ENCODE results near the gene NEGR1.

The NEGR1 gene

DNA sequence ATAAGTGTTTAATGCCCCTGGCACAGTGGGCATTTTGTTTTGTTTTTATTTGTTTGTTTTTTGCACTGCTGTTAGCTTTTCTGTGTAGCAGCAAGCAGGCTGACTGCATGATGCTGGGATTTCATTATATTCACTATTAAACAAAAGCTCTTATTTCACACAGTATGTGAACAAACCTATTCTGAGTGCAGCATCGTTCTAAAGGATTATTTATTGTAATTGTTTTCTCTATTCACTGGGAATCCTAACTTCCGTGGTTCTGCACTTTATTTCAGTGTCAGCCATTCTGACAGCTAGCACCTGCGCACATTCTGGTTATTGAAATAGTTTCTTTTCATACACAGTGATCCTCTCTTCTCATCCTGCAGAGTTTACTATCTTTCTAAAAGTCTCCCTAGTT, 595.0 kb downstream of the NEGR1 start:
- no peak for DNase-seq (ENCODE audit: low read depth)

DNA sequence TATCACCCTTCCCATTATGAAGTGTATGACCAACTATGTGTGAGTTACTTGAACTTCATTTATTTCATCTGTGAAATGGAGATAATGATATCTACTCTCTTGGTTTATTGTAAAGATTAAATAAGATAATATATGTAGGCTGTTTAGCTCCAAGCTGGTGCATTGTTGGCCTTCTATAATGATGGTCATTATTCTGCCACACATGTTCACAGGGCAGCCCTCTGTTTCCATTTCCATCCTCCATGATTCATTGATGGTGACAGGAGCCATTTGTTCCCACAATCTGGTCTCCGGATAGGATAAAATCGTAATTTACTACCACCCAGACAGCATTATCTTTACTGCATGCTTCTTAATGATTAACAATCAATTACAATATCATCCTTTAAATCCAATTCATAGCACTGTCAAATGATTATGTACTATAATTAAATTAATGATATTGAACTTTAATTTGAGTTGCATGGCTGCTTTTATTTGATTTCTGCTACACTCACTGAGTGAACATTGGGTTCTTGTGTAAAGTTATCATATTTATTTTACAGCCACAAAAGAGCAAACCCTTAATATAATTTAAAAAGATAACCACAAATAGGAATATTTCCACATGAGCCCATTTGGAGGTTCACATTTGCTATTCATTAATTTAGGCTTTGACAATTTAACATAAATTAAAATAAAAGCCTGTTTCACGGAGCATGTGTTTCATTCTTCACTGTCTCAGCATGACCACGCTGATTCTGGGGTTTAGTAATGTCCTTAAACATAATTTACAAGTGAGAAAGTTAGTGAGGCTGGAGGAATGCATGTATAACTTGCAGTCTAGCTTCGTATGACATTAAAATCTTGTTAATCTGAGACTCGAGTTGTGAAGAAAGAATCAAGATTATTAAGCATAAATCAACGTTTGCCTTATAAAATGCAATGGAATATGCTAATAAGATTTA, 605.1 kb downstream of the NEGR1 start:
- DNase-seq (ENCODE audit: low read depth): no peak

DNA sequence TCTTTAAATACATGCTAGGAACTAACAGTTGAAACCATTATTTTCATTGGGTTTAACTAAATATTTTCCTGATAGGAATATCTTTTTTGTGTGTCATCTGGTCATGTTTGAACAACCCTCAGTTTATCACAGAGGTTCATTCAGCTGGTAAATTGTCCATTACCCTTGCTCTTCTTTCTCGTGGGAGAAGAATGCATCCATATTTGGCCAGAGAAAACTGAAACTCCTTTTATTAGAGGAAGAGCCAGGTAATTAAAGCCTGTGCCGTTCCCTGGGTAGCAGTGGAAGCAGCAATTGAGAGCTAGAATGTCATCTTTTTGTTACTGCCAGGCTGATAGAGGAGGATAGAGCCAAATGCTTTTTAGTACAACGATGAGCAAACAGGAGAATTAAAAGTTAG, 614.3 kb downstream of the NEGR1 start:
- no peak for DNase-seq (ENCODE audit: low read depth)

DNA sequence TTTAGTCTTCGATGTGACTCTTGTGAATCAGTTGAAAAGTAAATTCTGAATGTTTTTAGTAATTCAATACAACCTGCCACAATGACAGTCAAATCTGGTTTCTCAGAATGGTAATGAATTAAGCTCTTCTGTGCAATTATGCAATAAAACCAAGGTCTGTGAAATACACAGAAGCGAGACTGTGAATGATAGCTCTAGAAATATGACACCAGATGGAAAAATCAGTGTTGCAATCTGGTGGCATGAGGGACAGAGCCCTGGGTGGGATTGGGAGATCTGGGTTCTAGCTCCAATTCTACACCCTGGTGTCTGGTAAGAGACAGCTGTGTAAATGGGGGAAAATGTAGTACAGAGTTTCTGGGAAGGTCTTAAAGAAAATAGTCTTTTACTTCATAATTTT, 615.1 kb downstream of the NEGR1 start:
- no peak for DNase-seq (ENCODE audit: low read depth)

DNA sequence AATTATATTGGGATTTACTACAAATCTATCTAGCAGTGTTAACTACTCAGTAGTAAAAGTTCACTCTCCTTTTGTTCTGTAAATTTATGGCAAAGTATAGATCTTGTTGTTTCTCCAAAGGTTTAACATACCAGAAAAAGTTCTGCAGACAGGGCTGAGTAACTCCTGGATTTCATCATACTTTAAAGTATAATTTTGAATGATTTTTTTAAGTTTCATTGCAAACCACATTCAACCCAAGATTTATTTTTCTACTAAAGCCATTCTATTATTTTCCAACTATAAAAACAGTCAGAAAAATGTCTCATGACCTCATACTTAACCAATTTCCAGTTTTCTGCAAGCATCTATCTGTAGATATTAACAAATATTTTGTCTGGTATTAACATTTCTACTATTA, 615.7 kb downstream of the NEGR1 start:
- no peak for DNase-seq (ENCODE audit: low read depth)

DNA sequence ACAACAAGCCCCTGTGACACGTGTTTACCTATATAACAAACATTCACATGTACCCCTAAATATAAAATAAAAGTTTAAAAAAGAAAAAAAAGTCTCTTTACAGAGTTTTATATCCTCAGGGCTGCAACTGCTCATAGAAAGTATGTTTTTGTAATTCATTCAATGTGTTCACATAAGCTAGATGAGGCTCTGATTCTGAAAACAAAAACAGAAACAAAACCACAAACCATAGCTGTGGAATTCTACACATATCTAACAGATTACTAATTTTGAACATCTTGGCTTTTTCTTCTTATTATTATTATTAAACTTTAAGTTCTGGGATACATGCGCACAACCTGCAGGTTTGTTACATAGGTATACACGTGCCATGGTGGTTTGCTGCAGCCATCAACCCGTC, 621.9 kb downstream of the NEGR1 start:
- no peak for DNase-seq (ENCODE audit: low read depth)

DNA sequence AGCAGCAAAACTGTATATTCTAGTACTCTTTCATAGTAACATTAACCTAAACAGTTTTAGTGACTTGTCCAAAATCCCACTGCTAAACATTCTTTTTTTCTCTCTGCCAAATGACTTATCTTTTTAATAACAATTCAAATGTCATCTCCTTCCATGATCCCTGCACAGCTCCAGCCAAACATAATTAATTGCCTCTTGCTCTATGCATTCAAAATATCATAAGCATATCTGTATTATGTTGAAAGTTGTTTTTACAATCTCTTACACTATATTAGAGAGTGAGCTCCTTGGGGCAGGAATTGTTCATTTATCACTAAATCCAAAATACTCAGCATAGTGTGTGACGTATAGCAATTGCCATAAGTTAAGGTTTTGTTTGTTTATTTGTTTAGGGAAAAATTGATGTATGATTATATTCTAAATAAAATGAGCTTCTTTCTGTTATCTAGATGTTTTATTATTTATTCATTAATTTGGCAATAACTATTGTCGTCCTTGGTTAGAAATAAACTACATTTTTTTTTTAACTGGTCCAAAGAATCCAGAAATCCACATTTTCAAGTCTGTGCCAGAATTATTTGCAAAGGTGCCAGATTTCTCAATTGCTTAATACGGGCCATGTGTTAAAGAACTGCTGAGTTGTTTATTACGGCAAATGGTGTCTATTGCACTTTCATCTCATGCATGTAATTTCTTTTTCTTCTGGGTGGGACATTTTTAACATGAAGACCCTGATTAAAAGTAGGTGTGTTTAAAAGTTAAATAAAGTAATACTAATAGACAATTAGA, 624.3 kb downstream of the NEGR1 start:
- no peak for DNase-seq (ENCODE audit: low read depth)

DNA sequence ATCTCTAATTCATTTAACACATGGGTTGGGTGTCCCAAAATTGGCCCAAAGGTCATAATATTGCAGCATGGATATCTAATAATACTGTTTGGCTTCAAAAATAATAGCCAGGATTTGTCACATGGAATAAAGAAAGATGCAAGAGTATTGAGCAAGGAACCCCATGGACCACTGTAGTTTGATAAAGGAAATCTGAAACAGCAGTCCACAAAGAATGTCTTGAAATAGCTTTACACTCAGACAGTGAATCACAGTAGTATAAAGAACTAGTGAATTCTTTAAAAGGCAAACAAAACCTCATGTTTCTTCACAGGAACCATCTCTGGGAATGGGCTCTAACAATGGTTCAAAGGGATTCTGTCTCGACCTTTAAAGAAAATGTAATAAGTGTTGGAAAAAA, 625.4 kb downstream of the NEGR1 start:
- no peak for DNase-seq (ENCODE audit: low read depth)

DNA sequence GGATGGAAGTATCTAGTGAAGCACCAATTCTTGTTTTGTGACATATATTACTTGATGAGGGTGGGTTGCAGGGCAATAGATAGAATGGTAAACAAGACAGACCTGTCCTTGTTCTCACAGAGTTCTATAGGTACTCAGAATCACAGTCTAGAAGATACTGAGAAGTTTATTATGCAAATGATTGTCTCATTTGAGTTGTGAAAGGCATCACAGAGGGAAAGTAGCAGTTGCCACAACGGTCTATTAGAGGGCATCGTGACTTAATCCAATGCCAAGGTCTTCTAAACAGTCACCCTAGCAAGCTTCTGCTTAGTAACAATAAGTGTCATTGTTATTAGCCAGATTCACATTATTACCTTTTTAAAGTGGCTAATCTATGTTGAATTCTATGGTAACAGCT, 626.7 kb downstream of the NEGR1 start:
- DNase-seq (ENCODE audit: low read depth): no peak

DNA sequence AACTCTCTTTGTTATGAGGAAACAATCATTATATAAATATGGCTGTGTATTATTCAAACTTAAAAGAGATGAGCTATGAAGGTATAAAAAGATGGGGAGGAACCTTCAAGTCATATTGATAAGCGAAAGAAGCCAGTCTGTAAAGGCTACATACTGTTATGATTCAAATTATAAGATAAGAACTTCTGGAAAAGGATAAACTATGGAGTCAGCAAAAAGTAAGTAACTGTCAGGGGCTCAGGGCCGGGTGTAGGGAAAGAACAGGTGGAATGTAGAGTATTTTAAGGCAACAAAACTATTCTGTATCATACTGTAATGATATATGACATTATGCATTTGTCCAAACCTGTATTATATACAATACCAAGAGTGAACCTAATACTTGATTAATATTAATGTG, 628.4 kb downstream of the NEGR1 start:
- DNase-seq (ENCODE audit: low read depth): no peak

DNA sequence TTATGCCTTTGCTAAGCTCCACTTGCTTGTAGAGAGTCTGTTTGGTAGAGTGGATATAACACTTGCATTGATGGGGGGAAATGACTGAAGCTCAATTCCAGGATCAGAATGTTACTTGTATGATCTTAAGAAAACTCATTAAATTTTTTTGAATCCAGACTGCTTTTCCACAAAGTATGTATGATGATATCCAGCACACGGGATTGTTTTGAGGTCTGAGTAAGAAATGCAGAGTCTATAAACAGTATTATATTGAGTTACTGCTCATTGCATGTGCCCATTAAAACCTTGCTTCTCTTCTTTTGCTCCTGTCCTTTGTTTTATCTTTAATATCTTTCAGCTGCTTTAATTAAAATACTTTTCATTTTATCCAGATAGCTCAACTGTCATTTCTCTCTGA, 631.1 kb downstream of the NEGR1 start:
- DNase-seq (ENCODE audit: low read depth): no peak

DNA sequence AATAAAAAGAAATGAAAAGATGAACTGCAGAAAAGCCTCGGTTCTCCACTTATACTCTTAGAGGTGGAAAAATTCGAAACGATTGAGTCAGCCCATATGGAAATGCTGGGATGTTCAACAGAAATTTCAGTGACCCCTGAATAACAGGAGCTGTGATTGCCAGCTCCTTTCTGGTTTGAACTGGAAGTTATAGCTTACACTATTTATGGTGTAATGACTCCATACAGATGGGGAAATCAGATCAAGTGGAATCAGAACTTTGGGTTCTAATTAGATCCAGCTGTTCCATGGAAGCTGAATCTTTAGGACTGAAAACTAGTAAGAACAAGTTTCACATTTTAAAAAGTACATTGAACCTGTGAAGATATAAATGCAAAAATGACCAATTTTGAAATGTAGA, 632.2 kb downstream of the NEGR1 start:
- no peak for DNase-seq (ENCODE audit: low read depth)

DNA sequence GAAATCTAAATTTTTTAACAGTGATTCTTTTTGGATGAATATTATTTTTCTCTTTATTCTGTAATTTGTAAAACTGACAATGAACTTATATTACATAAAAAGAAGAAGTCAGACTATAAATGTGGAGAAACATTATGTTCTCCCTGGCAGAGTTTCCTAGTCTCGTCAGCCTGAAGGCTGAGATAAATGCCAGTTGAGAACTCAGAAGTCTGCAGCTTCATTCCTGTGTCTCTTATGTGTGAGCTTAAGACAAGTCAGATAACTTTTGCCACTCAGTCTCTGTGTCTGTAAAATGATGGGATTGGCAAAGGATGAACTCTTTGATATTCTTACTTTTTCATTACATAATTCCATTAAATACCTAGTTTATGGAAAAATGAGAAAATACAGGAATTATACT, 632.7 kb downstream of the NEGR1 start:
- DNase-seq (ENCODE audit: low read depth): no peak

DNA sequence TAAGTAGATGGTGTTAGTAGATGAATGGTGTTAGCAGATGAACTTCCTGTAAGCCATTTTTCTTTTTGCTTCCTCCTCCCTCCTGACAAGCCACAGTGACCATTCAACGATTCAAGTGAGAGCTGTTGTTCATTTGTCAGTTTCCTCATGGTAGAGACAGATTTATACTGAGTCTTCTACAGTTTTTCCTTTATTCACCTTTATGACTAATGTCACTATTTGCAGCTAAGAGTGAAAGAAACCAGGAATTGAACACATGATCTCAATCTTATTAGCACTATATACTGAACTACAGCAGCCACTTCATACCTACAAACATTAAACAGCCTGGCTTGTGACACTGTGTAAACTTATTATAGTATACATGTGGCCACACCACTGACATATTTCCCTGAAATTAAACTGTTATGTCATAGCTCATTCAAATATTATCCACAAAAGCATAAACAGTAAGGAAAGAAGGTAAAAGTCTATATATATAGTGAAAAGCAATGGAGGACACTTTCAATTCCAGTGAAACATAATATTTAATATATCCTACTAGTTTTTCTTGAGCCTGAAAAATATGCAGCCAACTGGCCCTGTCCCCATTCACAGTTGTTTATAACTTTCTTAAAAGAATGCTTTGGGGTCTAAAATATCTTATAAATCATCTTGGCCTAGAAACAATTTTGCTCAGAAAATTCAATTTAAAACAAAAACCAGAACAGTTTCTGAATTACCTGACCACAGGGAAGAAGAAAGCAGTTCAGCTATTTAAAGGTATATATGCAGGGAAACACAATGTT, 634.6 kb downstream of the NEGR1 start:
- no peak for DNase-seq (ENCODE audit: low read depth)

DNA sequence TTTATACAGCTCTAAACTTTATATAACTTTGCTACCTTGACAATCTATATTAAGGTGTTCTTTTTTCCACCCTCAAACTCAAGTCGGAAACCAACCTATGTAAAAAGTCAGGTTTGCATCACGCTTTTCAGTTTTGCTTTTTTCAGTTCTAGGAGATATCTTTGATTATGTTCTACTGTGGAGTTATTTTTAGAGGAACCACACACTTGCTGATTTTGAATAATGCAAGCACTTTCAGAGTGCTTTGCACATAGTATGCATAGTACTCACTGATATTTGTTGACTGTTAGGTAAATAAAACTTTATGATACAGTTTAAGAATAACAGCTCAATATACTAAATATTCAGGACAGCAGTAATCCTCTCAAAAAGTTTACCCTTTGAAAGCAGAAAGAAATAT, 637.3 kb downstream of the NEGR1 start:
- DNase-seq (ENCODE audit: low read depth): no peak

DNA sequence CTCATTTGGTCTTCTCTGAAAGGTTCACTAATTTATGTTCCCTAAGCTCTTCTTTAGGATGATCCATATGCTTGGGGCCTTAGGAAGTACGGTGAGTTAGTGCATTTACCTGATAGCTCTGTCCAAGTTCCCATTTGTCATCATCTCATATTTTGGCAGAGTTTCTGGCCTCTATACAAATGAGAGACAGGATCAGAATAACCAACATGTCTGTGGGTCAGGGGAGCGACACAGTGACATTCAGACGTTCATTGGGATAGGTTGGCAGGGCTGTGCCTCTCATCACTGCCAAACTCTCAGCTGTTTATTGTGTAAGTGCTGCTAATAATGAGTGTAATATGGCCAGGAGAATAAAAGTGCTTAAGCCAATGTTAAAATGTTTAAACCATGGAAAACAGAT, 640.4 kb downstream of the NEGR1 start:
- no peak for DNase-seq (ENCODE audit: low read depth)

DNA sequence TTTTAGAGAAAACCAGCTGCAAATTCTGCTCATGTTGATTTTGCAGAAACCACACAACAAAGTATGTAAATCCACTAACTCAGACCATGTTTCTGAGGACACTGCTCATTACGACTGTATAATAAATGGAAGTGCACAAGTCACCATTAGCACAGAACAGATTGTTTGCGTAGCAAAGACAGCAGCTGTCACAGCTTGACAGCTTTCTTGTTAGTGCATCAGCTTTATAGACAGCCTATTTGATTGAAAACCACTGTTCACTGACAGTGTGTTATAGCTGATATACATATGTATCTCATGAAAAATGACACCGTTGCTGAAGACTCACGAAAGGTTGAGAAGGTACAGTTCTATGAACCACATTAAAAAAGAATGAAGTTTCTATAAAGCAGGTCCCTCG, 641.3 kb downstream of the NEGR1 start:
- DNase-seq (ENCODE audit: low read depth): no peak

DNA sequence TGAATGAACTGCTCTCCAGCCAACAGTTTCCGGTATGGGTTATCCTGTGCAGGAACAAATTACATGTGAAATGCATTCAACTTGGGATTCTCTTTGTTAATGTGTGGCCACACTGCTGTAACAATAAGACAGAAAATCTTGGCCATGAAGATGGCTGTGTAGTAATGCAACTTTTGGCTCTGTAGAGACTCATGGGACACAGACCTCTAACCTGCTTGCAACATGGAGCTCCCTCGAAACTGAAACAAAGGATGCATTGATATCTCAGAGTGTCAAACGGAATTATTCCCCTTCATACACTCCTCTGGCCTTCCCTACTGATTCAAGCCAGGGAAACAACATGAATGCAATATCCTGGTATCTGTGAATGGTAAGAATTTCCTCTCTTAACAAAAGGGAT, 642.2 kb downstream of the NEGR1 start:
- DNase-seq (ENCODE audit: low read depth): no peak

DNA sequence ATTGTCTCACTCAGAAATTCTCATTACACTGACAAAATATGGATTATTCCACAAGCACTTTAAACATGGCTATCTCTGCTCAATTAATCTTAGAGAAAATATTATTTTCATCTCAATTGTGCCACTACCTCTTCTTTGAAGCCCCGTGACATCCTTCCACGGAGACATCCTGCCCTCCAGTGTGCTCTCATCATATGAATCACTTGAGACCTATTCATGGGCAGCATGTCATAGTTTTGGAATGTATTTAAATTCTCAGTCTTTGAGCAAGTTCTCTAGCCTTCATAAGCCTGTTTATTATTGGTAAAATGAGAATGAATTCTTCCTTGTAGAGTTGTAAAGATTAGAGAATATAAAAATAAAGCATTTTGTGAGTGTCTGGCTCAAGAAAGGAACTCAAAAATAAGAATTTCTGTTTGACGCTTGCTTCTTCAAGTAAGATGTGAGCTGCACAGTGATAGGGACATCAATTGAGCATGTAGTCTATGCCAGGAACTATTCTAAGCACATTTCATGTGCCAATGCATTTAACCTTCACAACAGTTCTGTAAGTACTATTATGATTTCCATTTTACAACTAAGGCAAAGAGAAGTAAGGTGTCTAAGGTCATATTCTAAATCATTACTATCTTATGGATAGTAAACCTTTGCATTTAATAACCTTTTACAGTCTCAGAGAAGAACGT, 644.1 kb downstream of the NEGR1 start:
- DNase-seq (ENCODE audit: low read depth): peak; percentile 34

DNA sequence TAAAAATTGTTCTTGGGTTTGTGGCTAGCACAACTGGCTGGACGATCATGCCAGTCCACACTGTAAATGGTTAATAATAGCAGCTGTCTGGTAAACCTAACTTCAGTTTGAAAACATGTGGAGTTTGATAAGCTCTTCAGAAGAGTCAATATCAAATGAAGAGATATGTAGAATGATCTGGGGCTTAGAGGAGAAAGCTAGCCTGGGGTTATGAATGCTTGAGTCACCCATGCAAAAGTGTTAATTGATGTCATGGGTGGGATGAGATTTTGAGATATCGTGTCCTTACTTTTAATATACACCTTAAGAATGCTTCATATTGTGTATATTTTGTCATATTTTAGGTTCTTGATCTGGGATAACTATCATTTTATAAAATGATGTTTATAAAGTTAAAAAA, 646.8 kb downstream of the NEGR1 start:
- DNase-seq (ENCODE audit: low read depth): no peak

DNA sequence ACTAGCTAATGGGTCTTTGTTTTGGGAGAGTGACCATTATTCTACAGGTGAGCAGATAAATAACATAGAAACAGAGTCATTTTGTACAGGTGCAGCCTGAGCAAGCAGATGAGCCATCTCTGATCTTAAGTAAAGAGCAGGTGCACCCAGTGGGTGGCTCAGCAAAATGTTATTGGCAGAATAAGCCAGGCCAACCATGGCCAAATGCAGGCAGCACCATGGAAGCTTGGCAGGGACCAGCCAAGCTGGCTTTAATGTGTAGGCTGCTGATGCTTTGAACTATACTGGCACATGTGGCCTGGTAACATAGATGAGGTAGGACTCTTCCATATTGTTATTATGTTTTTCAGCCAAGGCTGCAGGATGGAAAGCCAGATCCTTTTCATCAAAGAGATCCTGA, 648.2 kb downstream of the NEGR1 start:
- DNase-seq (ENCODE audit: low read depth): no peak

DNA sequence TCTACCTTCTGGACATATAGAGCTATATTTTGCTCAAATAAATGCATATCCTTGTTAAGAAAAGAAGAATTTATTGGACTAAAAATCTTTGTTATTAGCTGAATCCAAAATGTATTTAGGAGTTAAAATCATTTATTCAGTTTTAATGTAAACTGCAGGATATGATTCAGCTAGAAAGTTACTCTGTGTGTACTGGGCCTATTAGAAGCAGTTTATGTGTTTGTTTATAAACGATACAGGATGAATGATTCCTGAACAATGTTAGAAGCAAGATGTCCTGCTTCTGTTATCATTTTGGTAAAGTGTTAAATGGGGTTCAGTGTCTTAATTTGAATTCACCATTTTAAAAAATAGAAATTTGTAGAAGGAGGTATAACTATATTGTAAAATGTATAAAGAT, 652.3 kb downstream of the NEGR1 start:
- no peak for DNase-seq (ENCODE audit: low read depth)

All from non-pigmented ciliary epithelial cell (primary cell).